HFF-Myc (cell line): ENCODE results near the gene SEMA3F.

ENCODE experiments used
- DNase-seq: peaks from one replicate; pipeline ENCODE4 v3.0.0-alpha.2; 2011; ENCODE audit warnings: low read depth; ENCODE audit errors: extremely low read depth
- H3K4me3 ChIP-seq: replicated peaks from 2 replicates; pipeline ENCODE4 v1.5.1; 2011; ENCODE audit warnings: low read depth, mild to moderate bottlenecking, control low read depth, low read length
- CTCF ChIP-seq: IDR thresholded peaks from 2 replicates; pipeline ENCODE4 v1.5.1; 2012; ENCODE audit warnings: mild to moderate bottlenecking, low read depth, low read length, control low read depth; ENCODE audit errors: missing control alignments

Gene SEMA3F

GRCh38 chr3:50120364-50121071 lies 34.6 kb upstream of the SEMA3F start:
- no peak for DNase-seq
- TF ChIP-seq CTCF, result no peak
- no peak overlapping the region for H3K4me3 ChIP-seq

GRCh38 chr3:50121072-50122032 lies 33.8 kb upstream of the SEMA3F start:
- no peak for DNase-seq
- peak; percentile 81 for TF ChIP-seq CTCF
- no peak overlapping the region for H3K4me3 ChIP-seq

- no peak overlapping the region for H3K4me3 ChIP-seq
- no peak for DNase-seq
- TF ChIP-seq CTCF, result no peak
Measured at GRCh38 chr3:50122071-50122470, 33.1 kb upstream of the SEMA3F start.

- no peak overlapping the region for H3K4me3 ChIP-seq
- no peak for TF ChIP-seq CTCF
- no peak for DNase-seq
Measured at GRCh38 chr3:50122661-50123391, 32.3 kb upstream of the SEMA3F start.

GRCh38 chr3:50123394-50124051 lies 31.6 kb upstream of the SEMA3F start:
- no peak overlapping the region for H3K4me3 ChIP-seq
- DNase-seq, result no peak
- TF ChIP-seq CTCF, result no peak
